Ovary (tissue), 9 donors: ENCODE results near the gene CELA1. TPM values are rescaled to one million over a fixed set of nuclear protein-coding genes. Genes with fewer than 3 reads are reported as not detected.

Experiments used
- DNase-seq, 5 donors: peaks; one replicate each; pipeline ENCODE4 v3.0.0-alpha.2; 2019 to 2020
- H3K27ac ChIP-seq, 2 donors: fragments of 200-600 bp; one replicate each; pipeline versions ENCODE4 v1.5.1 to v1.8.0; 2019 to 2022
- H3K27me3 ChIP-seq: fragments of 200-600 bp; one replicate; pipeline ENCODE4 v1.8.0; 2022
- H3K36me3 ChIP-seq: fragments of 200-600 bp; sonication (generic); one replicate; pipeline ENCODE4 v1.5.1; 2019
- H3K4me1 ChIP-seq: one replicate; pipeline ENCODE4 v1.8.1; 2013; ENCODE audit warnings: mild to moderate bottlenecking, moderate library complexity; ENCODE audit not compliant: insufficient read depth
- H3K4me3 ChIP-seq: fragments of 200-600 bp; sonication (generic); one replicate; pipeline ENCODE4 v1.5.1; 2017
- H3K9me3 ChIP-seq, 2 donors: fragments of 200-600 bp in 1 of 2; sonication (generic) in 1 of 2; one replicate each; pipeline versions ENCODE4 v1.5.1 to v1.8.1; 2013 to 2019; ENCODE audit warnings: mild to moderate bottlenecking in 1 of 2, moderate library complexity in 1 of 2
- CTCF ChIP-seq, 3 donors: fragments of 450-650 bp in 2 of 3; fragments of 200-600 bp in 1 of 3; IDR thresholded peaks; one replicate each; pipeline versions ENCODE4 v1.5.1 to v1.8.0; 2016 to 2022; ENCODE audit warnings: antibody characterized with exemption in 3 of 3, mild to moderate bottlenecking in 1 of 3
- EP300 ChIP-seq: sonication (generic); formaldehyde crosslinking; IDR thresholded peaks from one replicate; pipeline ENCODE4 v1.6.1; 2017; ENCODE audit warnings: antibody characterized with exemption
- POLR2A ChIP-seq: fragments of 450-650 bp; IDR thresholded peaks from one replicate; pipeline ENCODE4 v1.6.1; 2017; ENCODE audit warnings: antibody characterized with exemption, mild to moderate bottlenecking, moderate library complexity
- WGBS, 3 donors: extraction: QIAGEN DNeasy Blood & Tissue Kit in 1 of 3; methylation state at CpG; one replicate each; pipeline versions ENCODE4 v1.1.5 to v1.1.7; 2013 to 2017; 5-methylcytosine and 5-hydroxymethylcytosine counted together
- intact Hi-C, 4 donors: fragments of 100-400 bp; cut with DNase I; formaldehyde crosslinking; loops; one replicate each; pipeline versions ENCODE4 v1.11.0 to v1.15.1; 2022 to 2023
- polyA plus RNA-seq, 2 donors: library from polyadenylated mRNA; stranded (reverse); fragments of 200-250 nt in 1 of 2; fragments of 350-450 nt in 1 of 2; fragmentation: Illumina TruSeq in 1 of 2; extraction: RNeasy Lipid Tissue Mini Kit (QIAGEN cat#74804) in 1 of 2; gene quantifications; one replicate each; pipeline ENCODE4 v1.2.3, GENCODE V29; 2013 to 2014
- total RNA-seq, 7 donors: library from RNA; depleted of rRNA in 2 of 7; stranded (reverse); fragments of >200 nt in 2 of 7; fragmentation: NEBNext Ultra II Directional in 3 of 7; extraction: Animal tissue kit (Norgen Biotek cat#: 25700) in 3 of 7; gene quantifications; one replicate each; pipeline versions ENCODE4 v1.1.0 to v1.2.4, GENCODE V29; 2016 to 2023
- donor health status: DM: no; HTN: no; CAD: no; lungs with moderate emphysema.
- donor health status: DM: no; HTN: no; CAD: no.
- donor health status: Bipolar disorder and iron deficiency.
- donor health status: DM: yes; HTN: yes; CAD: no.
- donor health status: DM: no; HTN: no; CAD: no.
- donor health status: DM: yes; HTN: yes; CAD: no.

The CELA1 gene
- total and polyA plus RNA-seq, 9 donors = not detected

GRCh38 chr12:51328587-51328986, 17.9 kb downstream of the CELA1 start:
- Histone ChIP-seq H3K27me3 (no peaks in the 10 kb centered on the region), H3K27ac (no peak overlapping the region), H3K9me3 (no peaks in the 10 kb centered on the region), H3K4me3 (no peak overlapping the region), H3K4me1 (no peaks in the 10 kb centered on the region), H3K36me3 (no peaks in the 10 kb centered on the region)
- intact Hi-C loops = no loop called here
- 85 to 88% (median 86%) methylated on average over 4 of the region's 4 CpGs for WGBS, 3 donors
- TF ChIP-seq POLR2A (no peak), CTCF (IDR thresholded peaks at IDR 0.05) (no peak), EP300 (no peak)
- no peak for DNase-seq

- H3K4me3 ChIP-seq = no peak overlapping the region
- no peak for TF ChIP-seq EP300
- TF ChIP-seq CTCF (IDR thresholded peaks at IDR 0.05) = no peak
- no peaks in the 10 kb centered on the region for H3K27me3 ChIP-seq
- intact Hi-C loops = no loop called here
- H3K9me3 ChIP-seq = no peaks in the 10 kb centered on the region
- no peak overlapping the region for H3K27ac ChIP-seq
- 52 to 63% (median 60%) methylated on average over 7 of the region's 7 CpGs for WGBS, 3 donors
- no peaks in the 10 kb centered on the region for H3K4me1 ChIP-seq
- H3K36me3 ChIP-seq = no peaks in the 10 kb centered on the region
- DNase-seq = no peak
Measured at GRCh38 chr12:51326698-51327439, 19.6 kb downstream of the CELA1 start.

GRCh38 chr12:51324953-51325352, 21.5 kb downstream of the CELA1 start:
- intact Hi-C loops = no loop called here
- H3K36me3 ChIP-seq = no peaks in the 10 kb centered on the region
- WGBS, 3 donors = 86 to 93% (median 87%) methylated on average over 4 of the region's 4 CpGs
- no peaks in the 10 kb centered on the region for H3K27me3 ChIP-seq
- TF ChIP-seq CTCF (IDR thresholded peaks at IDR 0.05) (no peak), EP300 (no peak)
- H3K4me1 ChIP-seq = no peaks in the 10 kb centered on the region
- no peak overlapping the region for H3K4me3 ChIP-seq
- H3K9me3 ChIP-seq = no peaks in the 10 kb centered on the region
- no peak for DNase-seq
- no peak overlapping the region for H3K27ac ChIP-seq

- Histone ChIP-seq H3K36me3 (no peaks in the 10 kb centered on the region), H3K4me3 (no peak within 1 kb of the TSS), H3K27me3 (no peaks in the 10 kb centered on the region), H3K27ac (no peak within 1 kb of the TSS), H3K4me1 (no peaks in the 10 kb centered on the region), H3K9me3 (no peaks in the 10 kb centered on the region)
- peak in 1 of 5 donors; percentile 41 for DNase-seq
- WGBS, 3 donors = 95 to 96% (median 95%) methylated on average over 58 to 60 of the region's 60 CpGs
- TF ChIP-seq EP300 (no peak), CTCF (IDR thresholded peaks at IDR 0.05) (no peak), POLR2A (no peak)
- intact Hi-C loops = no loop called here
Measured at GRCh38 chr12:51323966-51324895, 22.2 kb downstream of the CELA1 start, which contains the start of gene BIN2. Gene BIN2 (minus strand): TSS chr12:51324174. CDS start chr12:51324102, 72 bp downstream.
